Measurements from ENCODE around the gene FCHO2.

The FCHO2 gene

GRCh38 chr5:73110190-73110589, 154.3 kb downstream of the FCHO2 start:
- Histone ChIP-seq H3K36me3 (ENCODE audit: control insufficient read depth, insufficient read depth, low read length) (no peaks in the 10 kb centered on the region), H3K4me3 (replicated peaks; ENCODE audit: low read depth, low read length) (no peak overlapping the region), H3K27me3 (replicated peaks; ENCODE audit: control insufficient read depth, insufficient read depth, low read length) (peaks cover 2% of the 10 kb centered on the region)
- no peak for TF ChIP-seq CTCF (IDR thresholded peaks at IDR 0.05; ENCODE audit: insufficient read depth, low read length, poor library complexity, severe bottlenecking)
- no peak for DNase-seq (ENCODE audit: extremely low read depth, insufficient read length)

GRCh38 chr5:73111536-73111935, 155.7 kb downstream of the FCHO2 start:
- no peak for TF ChIP-seq CTCF (IDR thresholded peaks at IDR 0.05; ENCODE audit: insufficient read depth, low read length, poor library complexity, severe bottlenecking)
- no peak for DNase-seq (ENCODE audit: extremely low read depth, insufficient read length)
- no peak overlapping the region for H3K4me3 ChIP-seq (replicated peaks; ENCODE audit: low read depth, low read length)
- H3K27me3 ChIP-seq (replicated peaks; ENCODE audit: control insufficient read depth, insufficient read depth, low read length) = peaks cover 3% of the 10 kb centered on the region
- H3K36me3 ChIP-seq (ENCODE audit: control insufficient read depth, insufficient read depth, low read length) = no peaks in the 10 kb centered on the region

- Histone ChIP-seq H3K4me3 (replicated peaks; ENCODE audit: low read depth, low read length) (no peak overlapping the region), H3K27me3 (replicated peaks; ENCODE audit: control insufficient read depth, insufficient read depth, low read length) (peaks cover 3% of the 10 kb centered on the region), H3K36me3 (ENCODE audit: control insufficient read depth, insufficient read depth, low read length) (no peaks in the 10 kb centered on the region)
- DNase-seq (ENCODE audit: extremely low read depth, insufficient read length) = no peak
- no peak for TF ChIP-seq CTCF (IDR thresholded peaks at IDR 0.05; ENCODE audit: insufficient read depth, low read length, poor library complexity, severe bottlenecking)
These were observed 156.5 kb downstream of the FCHO2 start for GRCh38 chr5:73112359-73112758.

GRCh38 chr5:73114044-73114688, 158.3 kb downstream of the FCHO2 start:
- Histone ChIP-seq H3K36me3 (ENCODE audit: control insufficient read depth, insufficient read depth, low read length) (no peaks in the 10 kb centered on the region), H3K4me3 (replicated peaks; ENCODE audit: low read depth, low read length) (no peak overlapping the region), H3K27me3 (replicated peaks; ENCODE audit: control insufficient read depth, insufficient read depth, low read length) (peaks cover 3% of the 10 kb centered on the region)
- DNase-seq (ENCODE audit: extremely low read depth, insufficient read length) = no peak
- no peak for TF ChIP-seq CTCF (IDR thresholded peaks at IDR 0.05; ENCODE audit: insufficient read depth, low read length, poor library complexity, severe bottlenecking)

GRCh38 chr5:73115399-73116051, 159.7 kb downstream of the FCHO2 start:
- no peak for DNase-seq (ENCODE audit: extremely low read depth, insufficient read length)
- no peak for TF ChIP-seq CTCF (IDR thresholded peaks at IDR 0.05; ENCODE audit: insufficient read depth, low read length, poor library complexity, severe bottlenecking)
- Histone ChIP-seq H3K4me3 (replicated peaks; ENCODE audit: low read depth, low read length) (no peak overlapping the region), H3K36me3 (ENCODE audit: control insufficient read depth, insufficient read depth, low read length) (no peaks in the 10 kb centered on the region), H3K27me3 (replicated peaks; ENCODE audit: control insufficient read depth, insufficient read depth, low read length) (peaks cover 3% of the 10 kb centered on the region)
